ENCODE data around the gene C1QTNF1.
"Not testable (repeated sequence)": the region's sequence is repeated elsewhere in the genome, so short reads cannot be mapped to it uniquely, and the experiment has no call there.

Gene C1QTNF1

DNA sequence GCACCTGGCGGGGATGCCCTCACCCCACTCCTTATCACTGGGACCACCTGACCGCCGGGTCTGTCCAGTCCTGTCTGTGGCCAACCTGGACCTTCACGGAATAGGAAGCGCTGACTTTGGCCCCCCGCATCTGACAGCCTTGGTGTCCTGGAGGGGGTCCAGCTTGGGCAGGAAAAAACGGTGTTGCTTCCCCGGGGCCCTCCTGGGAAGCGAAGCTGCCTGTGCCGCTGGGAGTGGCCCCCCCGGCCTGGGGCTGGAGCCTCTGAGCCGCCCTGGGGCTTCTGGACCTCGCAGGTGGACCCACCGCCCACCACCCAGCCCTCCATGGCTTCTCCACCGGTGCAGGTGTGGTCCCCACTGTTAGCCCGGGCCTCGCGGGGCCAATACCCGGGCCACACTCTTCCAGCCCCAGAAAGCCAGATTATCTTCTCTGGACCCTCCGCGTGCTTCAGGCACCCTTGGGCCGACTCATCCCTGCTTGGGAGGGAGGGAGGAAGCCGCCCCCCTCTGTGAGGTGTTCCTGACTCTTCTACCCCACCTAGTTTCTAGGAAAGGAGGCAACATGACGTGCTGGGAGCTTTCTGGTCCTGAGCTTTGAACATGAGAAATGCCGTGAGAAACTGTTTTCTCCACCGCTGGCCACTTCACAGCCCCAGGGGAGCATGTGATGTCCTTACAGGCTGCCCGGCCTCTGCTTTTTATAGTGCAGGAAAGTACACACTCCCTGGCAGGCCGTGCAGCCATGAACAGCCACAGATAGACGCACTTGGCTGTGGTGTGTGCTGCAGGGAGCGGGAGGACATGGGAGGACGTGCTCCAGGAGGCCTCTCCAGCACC is 1.1 kb downstream of the C1QTNF1 start:
- DNase-seq (ENCODE audit: low spot score): no peak

DNA sequence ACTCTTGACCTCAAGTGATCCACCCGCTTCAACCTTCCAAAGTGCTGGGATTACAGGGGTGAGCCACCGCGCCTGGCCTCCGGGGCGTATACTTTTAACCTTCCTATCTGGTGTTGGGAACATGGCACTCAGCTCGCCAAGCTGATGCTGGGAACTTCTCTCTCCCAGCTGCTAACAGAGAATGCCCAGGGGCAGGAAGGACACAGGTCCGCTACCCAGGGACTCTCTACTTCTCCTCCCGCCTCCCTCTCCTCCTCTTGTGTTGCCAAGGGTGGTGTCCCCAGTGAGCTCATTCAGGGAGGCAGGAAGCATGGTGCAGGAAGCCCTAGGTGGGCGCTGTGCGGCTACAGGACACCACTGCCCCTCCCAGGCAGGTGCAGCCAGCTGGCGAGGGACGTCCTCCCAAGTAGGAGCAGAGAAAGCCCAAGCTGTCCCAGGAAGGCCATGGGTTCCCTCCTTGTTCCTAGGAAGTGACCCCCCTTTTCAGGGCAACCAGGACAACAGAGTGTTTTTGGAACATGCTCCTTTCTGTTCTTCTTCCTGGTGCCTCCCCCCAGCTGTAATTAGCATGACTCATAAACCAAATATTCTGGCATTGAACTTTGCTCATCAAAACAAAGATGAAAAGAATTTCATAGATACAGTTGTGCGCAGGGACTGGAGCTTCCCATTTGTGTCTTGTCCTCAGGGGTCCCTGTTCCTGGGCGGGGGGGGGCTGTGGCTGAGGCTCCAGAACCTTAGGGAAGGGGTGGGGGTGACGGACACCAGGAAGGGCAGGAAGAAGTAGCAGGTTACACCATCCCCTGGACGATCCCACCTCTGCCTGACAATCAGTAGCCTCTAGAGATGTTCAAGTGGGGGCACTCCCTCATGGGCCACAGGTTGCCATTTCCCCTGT is 2.7 kb downstream of the C1QTNF1 start:
- DNase-seq (ENCODE audit: low spot score): no peak

DNA sequence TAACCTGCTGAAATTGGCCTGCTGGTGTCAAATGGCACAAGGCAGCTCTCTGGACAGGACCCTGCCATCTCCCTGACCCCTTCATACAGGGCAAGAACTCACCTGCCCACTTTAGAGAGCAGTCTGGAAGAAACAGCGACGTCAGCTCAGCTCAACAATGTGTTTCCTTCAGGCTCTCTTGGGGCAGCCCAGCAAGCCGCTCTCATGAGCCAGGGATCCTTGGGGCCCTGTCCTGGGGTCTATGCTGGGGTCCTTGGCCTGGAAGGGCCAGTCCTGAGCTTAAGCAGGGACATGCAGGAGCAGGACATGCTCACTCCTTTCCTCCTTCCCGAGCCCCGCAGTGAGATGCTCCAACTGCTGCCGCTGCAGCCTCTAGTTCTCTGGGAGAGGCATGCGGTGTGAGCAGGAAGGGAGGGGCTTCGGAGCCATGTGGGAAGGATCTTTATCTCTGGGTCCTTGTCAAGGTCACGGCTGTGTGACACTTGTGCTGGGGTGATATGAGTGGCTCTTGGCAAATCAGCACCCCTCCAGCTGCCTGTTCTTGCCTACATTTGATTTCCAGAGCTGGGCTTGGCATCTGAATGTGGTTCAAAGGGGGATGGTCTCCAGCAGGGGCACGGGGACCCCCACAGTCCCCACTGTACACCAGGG is 3.4 kb downstream of the C1QTNF1 start:
- DNase-seq (ENCODE audit: low spot score): no peak

DNA sequence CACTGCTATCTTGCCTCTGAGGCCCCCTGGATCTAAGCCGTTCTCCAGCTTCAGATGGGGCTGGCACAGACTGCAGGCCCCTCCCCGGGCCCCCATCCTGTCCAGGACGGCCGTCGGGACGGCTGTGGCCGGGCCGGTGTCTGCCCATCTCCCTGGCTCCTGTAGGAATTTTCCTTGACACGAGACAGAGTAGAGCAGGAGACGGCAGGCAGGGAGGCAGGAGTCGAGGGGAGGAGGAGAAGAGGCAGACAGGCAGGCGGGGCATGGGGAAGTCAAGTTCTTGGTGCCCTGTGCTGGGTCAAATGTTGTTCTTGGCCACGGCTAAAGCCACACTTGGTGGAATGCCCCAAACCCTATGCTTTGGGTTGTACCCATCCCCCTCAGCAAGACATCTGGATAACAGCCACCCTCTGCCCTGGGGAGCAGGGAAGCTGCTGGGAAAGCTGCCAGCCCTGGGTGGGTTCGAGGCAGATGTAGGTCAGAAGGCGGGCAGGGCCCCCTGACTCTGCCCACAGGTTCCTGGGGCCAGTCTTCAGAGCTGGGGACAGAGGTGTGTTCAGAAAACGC is 4.0 kb downstream of the C1QTNF1 start:
- DNase-seq (ENCODE audit: low spot score): no peak

DNA sequence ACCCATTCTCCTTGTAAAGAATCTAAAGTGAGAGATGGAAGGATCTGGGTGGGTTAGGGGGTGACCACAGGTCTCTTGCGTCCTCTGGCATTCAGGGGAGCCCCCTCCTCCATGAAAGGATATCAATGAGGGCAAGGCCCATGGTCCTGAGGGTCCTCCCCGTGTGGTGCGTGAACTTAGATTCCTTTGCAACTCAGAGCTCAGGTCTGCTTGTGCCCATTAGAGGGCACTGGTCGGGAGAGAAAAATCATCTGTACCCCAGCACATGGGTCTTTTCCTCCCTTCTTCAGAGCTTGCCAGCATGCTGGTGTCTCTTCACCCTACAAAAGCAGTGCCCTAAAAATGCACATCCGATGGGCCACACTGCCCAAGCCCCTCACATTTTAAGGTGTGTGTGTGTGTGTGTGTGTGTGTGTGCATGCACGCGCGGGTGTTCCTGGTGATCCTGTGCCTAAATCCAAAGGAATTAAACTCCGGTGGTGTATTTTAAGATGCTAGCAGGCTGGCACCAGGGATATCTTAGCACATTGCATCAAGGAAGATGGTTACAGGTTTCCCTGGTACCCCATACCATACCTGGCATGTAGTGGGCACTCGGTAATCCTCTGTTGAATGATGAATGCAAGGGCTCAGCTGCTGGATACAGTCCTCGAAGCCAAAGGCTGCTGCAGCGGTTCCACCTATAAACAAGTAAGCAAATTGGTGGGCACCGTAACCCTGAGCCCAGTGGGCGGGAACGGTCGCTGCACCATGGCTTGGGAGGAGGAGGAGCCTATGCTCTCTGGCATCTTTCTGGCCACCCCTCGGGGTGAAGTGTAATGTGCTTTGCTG is 4.7 kb downstream of the C1QTNF1 start:
- DNase-seq (ENCODE audit: low spot score): no peak

DNA sequence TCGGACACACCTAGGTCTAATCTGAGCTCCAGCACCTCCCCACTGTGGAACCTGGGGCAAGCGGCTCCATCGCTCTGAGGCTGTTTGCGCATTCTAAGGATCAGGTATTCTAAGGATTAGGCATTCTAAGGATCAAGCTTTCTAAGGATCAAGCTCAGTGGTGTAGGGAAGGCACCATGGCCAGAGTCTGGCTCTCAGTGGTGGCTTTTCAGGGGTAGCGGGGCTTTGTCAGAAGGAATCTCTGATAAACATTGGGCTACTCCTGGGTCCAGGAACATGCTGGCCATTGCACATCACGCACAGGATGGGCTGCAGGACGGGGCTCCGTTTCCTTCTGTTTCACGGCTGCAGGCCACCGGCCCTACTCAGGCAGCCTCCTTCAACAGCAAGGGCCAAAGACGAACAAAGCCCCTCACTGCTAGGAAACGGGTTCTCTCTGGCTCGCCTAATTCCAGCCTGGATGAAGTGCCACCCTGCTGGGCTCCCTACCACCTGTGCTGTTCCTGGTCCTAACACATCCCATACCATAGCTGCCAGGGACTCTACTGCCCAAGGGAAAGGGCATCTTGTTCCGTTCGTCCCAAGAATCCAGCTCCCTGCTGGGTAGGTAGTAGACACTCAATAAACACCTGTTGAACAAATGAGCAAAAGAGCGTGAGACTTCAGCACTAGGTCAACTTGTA is 5.5 kb downstream of the C1QTNF1 start:
- DNase-seq (ENCODE audit: low spot score): no peak

DNA sequence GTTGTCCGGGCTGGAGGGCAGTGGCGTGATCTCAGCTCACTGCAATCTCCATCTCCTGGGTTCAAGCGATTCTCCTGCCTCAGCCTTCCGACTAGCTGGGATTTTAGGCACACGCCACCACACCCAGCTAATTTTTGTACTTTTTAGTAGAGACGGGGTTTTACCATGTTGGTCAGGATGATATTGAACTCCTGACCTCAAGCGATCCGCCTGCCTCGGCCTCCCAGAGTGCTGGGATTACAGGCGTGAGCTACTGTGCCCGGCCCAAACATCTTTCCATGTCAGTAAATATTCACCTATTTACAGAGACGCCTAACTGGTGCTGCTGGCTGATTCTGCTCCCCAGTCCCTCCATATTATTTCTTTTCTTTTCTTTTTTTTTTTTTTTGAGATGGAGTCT is 6.7 kb downstream of the C1QTNF1 start:
- DNase-seq (ENCODE audit: low spot score): not testable (repeated sequence)

DNA sequence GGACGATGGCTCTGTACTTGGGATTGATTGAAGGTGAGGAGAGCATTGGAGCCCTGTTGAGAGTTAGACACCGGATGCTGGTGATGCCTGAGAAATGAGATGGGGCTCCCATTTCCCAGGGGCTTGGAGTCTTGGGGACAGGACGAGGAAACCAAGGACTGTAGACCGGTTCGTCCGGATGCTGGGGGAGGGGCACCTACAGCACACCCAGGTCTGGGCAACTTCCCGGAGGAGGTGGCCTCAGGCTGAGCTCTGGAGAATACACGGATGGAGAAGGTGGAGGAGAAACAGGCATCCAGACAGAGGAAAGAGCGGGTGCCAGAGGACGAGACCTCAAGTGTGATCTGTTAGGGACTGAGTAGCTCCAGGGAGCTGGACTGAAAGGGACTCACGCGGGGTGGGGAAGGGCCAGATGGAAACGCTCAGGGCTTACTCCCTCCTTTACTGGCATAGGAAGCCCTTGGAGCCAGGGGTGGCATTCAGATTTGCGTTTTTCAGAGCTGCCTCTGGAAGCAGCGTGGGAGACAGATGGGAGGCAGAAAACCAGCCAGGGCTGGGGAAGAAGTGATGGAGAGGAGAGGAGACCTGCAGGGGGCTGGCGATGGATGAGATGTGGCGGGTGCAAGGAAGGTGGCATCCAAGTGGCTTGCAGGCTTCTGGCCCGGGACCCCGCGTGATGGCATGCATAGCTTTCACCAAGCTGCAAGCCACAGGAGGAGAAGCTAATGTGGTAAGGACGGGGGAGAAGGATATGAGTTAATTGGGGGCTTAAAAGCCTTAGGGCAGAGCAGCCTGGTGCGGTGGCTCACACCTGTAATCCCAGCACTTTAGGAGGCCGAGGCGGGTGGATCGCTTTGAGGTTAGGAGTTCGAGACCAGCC is 8.3 kb downstream of the C1QTNF1 start:
- DNase-seq (ENCODE audit: low spot score): no peak

DNA sequence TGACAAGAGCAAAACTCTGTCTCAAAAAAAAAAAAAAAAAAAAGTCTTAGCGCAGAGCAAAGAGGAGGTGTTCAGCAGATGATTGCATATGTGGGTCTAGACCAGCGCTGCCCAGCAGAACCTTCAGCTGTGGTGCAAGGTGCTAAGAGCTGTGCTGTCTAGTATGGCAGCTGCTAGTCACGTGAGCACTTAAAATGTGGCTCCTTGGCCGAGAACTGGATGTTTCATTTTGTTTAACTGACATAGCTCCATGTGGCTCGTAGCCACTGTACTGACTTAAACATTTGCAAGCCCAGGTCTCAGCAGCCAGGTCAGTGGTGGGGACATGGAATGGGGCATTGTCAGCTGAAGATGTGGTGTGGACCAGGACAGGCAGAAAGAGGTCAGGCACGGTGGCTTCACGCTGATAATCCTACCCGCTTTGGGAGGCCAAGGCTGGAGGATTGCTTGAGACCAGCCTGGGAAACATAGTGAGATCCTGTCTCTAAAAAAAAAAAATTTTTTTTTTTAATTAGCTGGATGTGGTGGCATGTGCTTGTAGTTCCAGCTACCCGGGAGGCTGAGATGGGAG is 9.2 kb downstream of the C1QTNF1 start:
- DNase-seq (ENCODE audit: low spot score): no peak

DNA sequence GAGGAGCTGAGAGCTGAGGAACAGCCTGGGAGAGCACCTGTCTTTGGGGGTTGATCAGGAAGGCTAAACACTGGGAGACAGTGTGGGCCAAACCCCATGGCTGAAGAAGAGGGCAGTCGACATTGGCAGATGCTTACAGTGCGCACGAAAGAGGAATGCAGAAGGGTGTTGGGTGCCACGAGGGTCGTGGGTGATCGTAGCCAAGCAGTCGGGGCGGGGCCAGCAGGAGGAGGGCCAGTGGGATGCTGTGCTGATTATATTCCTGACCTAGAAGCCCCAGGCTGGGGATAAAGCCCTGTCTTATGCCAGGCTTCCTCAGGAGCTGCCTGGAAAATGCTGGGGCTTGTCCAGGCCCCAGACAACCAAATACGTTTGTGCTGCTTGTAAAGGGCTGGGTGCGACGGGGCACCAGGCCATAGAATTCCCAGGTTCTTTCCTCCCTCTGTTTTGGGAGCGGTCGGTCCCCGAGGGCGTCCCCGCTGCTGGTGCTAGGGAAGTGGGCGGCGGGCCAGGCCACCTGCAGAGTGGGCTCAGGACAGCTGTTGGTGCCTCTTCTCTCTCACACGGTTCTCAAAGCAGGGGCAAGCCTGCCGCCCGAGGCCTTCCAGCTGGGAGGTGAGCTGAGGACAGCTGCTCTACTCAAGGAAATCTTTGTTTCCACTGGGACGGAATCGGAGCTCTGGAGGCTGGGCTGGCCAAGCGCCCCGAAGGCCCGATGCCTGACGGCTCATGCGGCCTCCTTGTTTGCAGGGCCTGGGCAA is 10.0 kb downstream of the C1QTNF1 start:
- peak; percentile 84 for DNase-seq (ENCODE audit: low spot score)

DNA sequence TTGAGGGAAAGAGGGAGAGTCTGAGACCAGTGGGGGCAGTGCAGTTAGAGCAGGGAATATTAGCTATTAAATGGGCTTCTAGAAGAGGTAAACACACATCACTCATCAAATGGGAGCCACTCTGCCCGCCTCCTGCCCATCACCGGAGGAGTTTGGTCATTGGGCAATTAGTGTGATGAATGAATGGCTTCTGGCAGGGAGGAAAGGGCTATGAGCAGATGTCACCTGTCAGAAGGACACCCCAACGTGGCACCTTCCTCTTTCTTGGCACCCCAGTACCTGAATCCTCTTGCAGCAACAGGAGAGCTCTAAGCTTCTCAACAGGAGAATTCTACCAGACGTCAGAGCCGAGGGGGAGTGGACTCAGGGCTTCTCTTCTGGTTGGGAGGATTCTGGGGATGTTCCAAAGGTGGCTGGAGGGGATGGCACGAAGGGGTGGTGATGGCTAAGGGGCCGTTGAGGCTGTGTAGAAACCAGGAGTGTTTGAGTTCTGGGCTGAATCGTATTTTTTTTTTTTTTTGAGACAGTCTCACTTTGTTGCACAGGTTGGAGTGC is 11.0 kb downstream of the C1QTNF1 start:
- DNase-seq (ENCODE audit: low spot score): no peak

DNA sequence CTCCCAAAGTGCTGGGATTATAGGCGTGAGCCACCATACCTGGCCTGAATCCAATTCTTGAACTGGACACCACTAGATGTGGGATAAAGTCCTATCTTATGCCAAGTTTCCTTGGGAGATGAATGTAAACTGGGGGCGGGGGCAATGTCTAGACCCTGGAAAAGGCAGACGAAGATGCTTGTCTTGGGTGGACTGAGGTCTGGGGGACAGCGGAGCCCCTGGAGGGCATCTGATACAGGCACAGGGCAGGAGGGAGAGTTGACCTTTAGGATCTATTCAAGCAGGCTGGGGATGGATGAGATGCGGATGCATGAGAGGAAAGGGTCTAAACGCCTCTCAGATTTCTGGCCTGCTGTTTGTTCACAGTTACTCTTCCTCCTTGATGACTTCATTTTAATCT is 11.7 kb downstream of the C1QTNF1 start:
- no peak for DNase-seq (ENCODE audit: low spot score)

DNA sequence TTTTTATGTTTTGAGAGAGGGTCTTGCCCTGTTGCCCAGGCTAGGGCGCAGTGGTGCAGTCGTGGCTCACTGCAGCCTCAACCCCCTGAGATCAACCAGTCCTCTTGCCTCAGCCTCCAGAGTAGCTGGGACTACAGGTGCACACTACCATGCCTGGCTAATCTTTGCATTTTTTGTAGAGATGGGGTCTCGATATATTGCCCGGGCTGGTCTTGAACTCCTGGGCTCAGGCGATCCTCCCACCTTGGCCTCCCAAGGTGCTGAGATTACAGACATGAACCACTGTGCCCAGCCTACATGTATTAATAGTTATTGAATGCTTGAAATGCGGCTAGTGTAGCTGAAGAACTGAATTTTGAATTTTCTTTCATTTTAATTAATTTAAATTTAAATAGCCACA is 12.2 kb downstream of the C1QTNF1 start:
- no peak for DNase-seq (ENCODE audit: low spot score)

DNA sequence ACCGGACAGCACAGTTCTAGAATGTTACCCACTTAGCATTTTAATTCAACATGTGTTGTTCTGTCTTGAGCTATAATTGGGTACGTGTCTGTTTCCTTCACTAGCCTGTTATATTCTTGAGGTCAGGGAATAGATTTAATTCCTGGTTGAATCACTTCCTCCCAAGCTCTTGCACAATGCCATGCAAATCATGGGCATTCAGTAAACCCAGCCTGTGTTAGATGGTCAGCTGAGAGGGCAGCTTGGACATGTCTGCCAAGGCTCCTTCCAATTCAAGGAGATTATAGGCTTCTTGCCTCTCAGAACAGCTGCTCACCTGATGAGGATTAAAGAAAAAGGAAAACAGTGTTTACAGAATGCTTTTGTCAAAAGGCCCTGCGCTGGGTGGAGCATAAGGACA is 12.6 kb downstream of the C1QTNF1 start:
- DNase-seq (ENCODE audit: low spot score): no peak

DNA sequence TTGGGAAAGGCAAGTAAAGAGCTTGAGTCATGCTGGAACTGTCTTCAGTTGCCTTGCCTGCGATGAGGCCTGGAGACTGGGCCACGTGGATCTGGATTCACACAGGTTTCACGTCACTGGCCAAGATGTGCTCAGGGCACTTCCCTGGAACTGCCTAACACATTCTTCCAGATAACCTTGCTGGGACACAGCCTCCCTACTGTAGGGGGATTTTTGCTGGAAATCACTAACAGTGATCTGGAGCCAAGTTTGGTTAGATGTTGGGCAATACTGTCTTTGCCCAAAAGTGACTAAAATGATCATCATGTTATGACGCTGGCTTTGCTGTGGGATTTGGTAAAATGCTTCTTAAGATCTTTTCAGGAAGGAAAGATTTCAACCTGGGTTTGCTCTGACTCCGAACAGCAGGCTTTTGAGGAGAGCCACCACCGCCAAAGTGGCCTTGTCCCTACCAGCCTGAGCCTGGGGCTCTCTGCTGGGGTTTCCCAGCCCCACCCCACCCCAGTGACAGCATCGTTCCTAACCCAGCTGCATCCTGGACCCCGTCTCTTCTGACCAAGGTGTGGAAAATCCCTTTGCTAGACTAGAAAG is 14.7 kb downstream of the C1QTNF1 start:
- no peak for DNase-seq (ENCODE audit: low spot score)

DNA sequence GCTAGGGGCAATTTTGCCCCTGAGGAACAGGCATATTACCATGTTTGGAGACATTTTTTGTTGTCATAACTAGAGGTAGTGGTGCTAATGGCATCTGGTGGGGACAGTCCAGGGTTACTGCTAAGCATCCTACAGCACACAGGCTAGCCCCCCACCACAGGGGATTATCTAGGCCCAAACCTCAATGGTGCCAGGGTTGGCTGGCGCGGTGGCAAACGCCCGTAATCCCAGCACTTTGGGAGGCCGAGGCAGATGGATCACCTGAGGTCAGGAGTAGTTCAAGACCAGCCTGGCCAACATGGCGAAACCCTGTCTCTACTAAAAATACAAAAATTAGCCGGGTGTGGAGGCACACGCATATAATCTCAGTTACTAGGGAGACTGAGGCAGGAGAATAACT is 15.2 kb downstream of the C1QTNF1 start:
- no peak for DNase-seq (ENCODE audit: low spot score)

DNA sequence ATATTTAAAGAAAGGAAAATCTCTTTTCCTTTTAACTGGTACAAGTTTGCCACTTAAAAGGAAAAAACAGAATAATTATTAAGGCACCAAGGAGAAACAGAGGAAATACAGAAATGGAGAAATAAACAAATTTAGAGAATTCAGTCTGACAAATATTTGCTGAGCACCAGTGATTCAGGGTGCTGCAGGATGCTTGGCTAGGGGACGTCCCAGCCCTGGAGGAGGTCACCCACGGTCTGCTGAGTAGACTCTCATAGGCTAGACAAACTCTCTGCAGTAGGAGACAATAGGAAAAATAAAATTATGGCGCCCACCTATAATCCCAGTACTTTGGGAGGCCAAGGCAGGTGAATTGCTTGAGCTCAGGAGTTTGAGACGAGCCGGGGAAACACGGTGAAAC is 15.9 kb downstream of the C1QTNF1 start:
- DNase-seq (ENCODE audit: low spot score): no peak

DNA sequence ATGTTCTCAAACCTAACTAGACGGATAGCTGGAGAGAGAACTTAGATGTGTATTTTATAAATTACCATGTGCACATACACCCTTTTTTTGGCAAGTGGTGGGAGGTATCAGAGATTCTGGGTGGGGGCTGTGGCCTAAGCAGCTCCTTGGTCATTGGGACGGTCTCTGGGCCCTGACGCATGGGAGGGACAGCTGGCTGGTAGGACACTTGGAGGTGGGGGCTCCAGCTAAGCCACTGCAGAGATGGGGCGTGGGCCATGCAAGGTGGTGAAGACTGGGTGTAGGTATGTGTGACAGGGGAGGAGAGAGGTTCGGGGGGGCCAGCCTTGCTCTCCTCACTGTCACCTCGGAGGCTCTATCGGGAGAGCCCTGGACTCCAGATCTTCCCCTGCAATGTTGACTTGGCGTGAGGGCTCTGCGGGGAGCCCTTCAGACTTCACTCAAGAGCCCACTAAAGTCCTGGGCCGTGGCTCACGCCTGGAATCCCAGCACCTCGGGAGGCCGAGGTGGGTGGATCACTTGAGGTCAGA is 17.1 kb downstream of the C1QTNF1 start:
- no peak for DNase-seq (ENCODE audit: low spot score)
